Prostate gland (tissue), 2 donors: Measurements from ENCODE around the gene SPC24. TPM values are rescaled to one million over a fixed set of nuclear protein-coding genes. Genes with fewer than 3 reads are reported as not detected.

Experiments
- DNase-seq: peaks from one replicate; pipeline ENCODE4 v3.0.0-alpha.2; 2019; ENCODE audit warnings: low spot score
- H3K27ac ChIP-seq, 2 donors: fragments of 200-600 bp; sonication (generic); 2 replicates each; pipeline ENCODE4 v1.5.1; 2017 to 2019
- H3K27me3 ChIP-seq: fragments of 200-600 bp; sonication (generic); replicated peaks from 2 replicates; pipeline ENCODE4 v1.5.1; 2019; ENCODE audit not compliant: insufficient read depth
- H3K36me3 ChIP-seq, 2 donors: fragments of 200-600 bp; sonication (generic); 1 replicate in 1 of 2; 2 replicates in 1 of 2; pipeline versions ENCODE4 v1.5.1 to v1.8.1; 2017 to 2019
- H3K4me1 ChIP-seq: fragments of 200-600 bp; sonication (generic); replicated peaks from 2 replicates; pipeline ENCODE4 v1.5.1; 2019
- H3K4me3 ChIP-seq, 2 donors: fragments of 200-600 bp; sonication (generic); 2 replicates each; pipeline ENCODE4 v1.5.1; 2017 to 2019
- H3K9me3 ChIP-seq: fragments of 200-600 bp; sonication (generic); 2 replicates; pipeline ENCODE4 v1.5.1; 2017
- CTCF ChIP-seq, 4 experiments: fragments of 200-600 bp in 2 of 4; fragments of 450-650 bp in 2 of 4; sonication (generic) in 2 of 4; IDR thresholded peaks; 1 replicate in 3 of 4; 2 replicates in 1 of 4; pipeline ENCODE4 v1.5.1; 2016 to 2019; ENCODE audit warnings: antibody characterized with exemption in 4 of 4, mild to moderate bottlenecking in 2 of 4, moderate library complexity in 2 of 4
- POLR2A ChIP-seq: fragments of 450-650 bp; IDR thresholded peaks from one replicate; pipeline ENCODE4 v1.6.1; 2016; ENCODE audit warnings: antibody characterized with exemption, mild to moderate bottlenecking
- POLR2AphosphoS5 ChIP-seq: sonication (generic); formaldehyde crosslinking; IDR thresholded peaks from one replicate; pipeline ENCODE4 v1.6.1; 2017; ENCODE audit warnings: antibody characterized with exemption
- WGBS: methylation state at CpG from one replicate; pipeline ENCODE4 v1.1.5; 2018; 5-methylcytosine and 5-hydroxymethylcytosine counted together
- intact Hi-C: fragments of 100-400 bp; cut with DNase I; formaldehyde crosslinking; loops from one replicate; pipeline ENCODE4 v1.14.2; 2022
- total RNA-seq, 2 donors: library from RNA; depleted of rRNA; stranded (reverse); fragments of >200 nt; gene quantifications; one replicate each; pipeline ENCODE4 v1.1.0, GENCODE V29; 2016

Gene SPC24
- total RNA-seq, 2 donors from 2014 or later, result 0.73 to 5.0 TPM

DNA sequence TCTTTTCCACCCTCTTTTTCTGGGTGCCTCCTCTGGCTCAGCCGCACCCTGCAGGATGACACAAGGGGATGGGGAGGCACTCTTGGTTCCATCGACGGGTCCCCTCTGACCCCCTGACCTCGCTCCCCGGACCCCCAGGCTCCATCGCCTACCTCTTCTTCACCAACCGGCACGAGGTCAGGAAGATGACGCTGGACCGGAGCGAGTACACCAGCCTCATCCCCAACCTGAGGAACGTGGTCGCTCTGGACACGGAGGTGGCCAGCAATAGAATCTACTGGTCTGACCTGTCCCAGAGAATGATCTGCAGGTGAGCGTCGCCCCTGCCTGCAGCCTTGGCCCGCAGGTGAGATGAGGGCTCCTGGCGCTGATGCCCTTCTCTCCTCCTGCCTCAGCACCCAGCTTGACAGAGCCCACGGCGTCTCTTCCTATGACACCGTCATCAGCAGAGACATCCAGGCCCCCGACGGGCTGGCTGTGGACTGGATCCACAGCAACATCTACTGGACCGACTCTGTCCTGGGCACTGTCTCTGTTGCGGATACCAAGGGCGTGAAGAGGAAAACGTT, 42.4 kb downstream of the SPC24 start:
- TF ChIP-seq POLR2A, result no peak
- TF ChIP-seq POLR2AphosphoS5, result no peak
- no peak for TF ChIP-seq CTCF (IDR thresholded peaks at IDR 0.05)
- Histone ChIP-seq H3K4me1 (no peaks in the 10 kb centered on the region), H3K36me3 (peaks cover 0 to 14% of the 10 kb centered on the region in 2 donors), H3K27ac (no peak overlapping the region), H3K9me3 (no peaks in the 10 kb centered on the region), H3K4me3 (no peak overlapping the region), H3K27me3 (no peaks in the 10 kb centered on the region)
- WGBS, result 93% methylated on average over 27 of the region's 27 CpGs
- DNase-seq, result no peak
- intact Hi-C loops, result no loop called here

GRCh38 chr19:11111771-11112144, 43.8 kb downstream of the SPC24 start:
- no peaks in the 10 kb centered on the region for H3K27me3 ChIP-seq
- no peak overlapping the region for H3K4me3 ChIP-seq
- DNase-seq, result no peak
- H3K4me1 ChIP-seq, result no peaks in the 10 kb centered on the region
- TF ChIP-seq CTCF (IDR thresholded peaks at IDR 0.05), result no peak
- no peak for TF ChIP-seq POLR2AphosphoS5
- no peak for TF ChIP-seq POLR2A
- peaks cover 8 to 14% of the 10 kb centered on the region in 2 donors for H3K36me3 ChIP-seq
- H3K9me3 ChIP-seq, result no peaks in the 10 kb centered on the region
- intact Hi-C loops, result no loop called here
- no peak overlapping the region for H3K27ac ChIP-seq
- whole genome bisulfite sequencing, result 76% methylated on average over 8 of the region's 8 CpGs

- DNase-seq, result no peak
- 90% methylated on average over 10 of the region's 15 CpGs for WGBS
- H3K27ac ChIP-seq, result no peak overlapping the region
- intact Hi-C loops, result no loop called here
- H3K9me3 ChIP-seq, result no peaks in the 10 kb centered on the region
- peaks cover 8 to 13% of the 10 kb centered on the region in 2 donors for H3K36me3 ChIP-seq
- H3K4me1 ChIP-seq, result no peaks in the 10 kb centered on the region
- TF ChIP-seq POLR2AphosphoS5 (no peak), POLR2A (no peak), CTCF (IDR thresholded peaks at IDR 0.05) (no peak)
- no peaks in the 10 kb centered on the region for H3K27me3 ChIP-seq
- no peak overlapping the region for H3K4me3 ChIP-seq
Measured at GRCh38 chr19:11111117-11111770, 44.3 kb downstream of the SPC24 start.

DNA sequence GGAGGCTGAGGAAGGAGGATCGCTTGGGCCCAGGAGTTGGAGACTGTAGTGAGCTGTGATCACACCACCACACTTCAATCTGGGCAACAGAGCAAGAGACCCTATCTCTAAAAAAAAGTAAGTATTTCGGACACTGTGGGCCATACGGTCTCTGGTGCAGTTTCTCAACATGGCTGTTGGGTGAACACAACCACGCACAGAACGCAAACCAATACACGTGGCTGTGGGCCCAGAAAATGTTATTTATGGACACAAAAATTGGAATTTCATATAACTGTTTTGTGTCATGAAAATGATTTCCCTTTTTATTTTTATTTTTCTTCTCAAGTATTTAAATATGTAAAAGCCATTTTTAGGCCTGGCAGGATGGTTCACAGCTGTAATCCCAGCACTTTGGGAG, 46.8 kb downstream of the SPC24 start:
- Histone ChIP-seq H3K9me3 (no peaks in the 10 kb centered on the region), H3K27me3 (no peaks in the 10 kb centered on the region), H3K4me1 (no peaks in the 10 kb centered on the region), H3K36me3 (peaks cover 7 to 16% of the 10 kb centered on the region in 2 donors), H3K27ac (no peak overlapping the region), H3K4me3 (no peak overlapping the region)
- TF ChIP-seq POLR2AphosphoS5, result no peak
- TF ChIP-seq POLR2A, result no peak
- TF ChIP-seq CTCF (IDR thresholded peaks at IDR 0.05), result no peak
- WGBS, result 92% methylated on average over 6 of the region's 6 CpGs
- intact Hi-C loops, result no loop called here
- DNase-seq, result no peak

DNA sequence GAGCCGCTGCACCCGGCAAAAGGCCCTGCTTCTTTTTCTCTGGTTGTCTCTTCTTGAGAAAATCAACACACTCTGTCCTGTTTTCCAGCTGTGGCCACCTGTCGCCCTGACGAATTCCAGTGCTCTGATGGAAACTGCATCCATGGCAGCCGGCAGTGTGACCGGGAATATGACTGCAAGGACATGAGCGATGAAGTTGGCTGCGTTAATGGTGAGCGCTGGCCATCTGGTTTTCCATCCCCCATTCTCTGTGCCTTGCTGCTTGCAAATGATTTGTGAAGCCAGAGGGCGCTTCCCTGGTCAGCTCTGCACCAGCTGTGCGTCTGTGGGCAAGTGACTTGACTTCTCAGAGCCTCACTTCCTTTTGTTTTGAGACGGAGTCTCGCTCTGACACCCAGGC, 49.1 kb downstream of the SPC24 start:
- Histone ChIP-seq H3K4me3 (no peak overlapping the region), H3K27ac (no peak overlapping the region), H3K4me1 (no peaks in the 10 kb centered on the region), H3K9me3 (no peaks in the 10 kb centered on the region), H3K36me3 (peaks cover 0 to 23% of the 10 kb centered on the region in 2 donors), H3K27me3 (no peaks in the 10 kb centered on the region)
- WGBS, result 77% methylated on average over 13 of the region's 13 CpGs
- intact Hi-C loops, result no loop called here
- DNase-seq, result no peak
- no peak for TF ChIP-seq POLR2AphosphoS5
- no peak for TF ChIP-seq CTCF (IDR thresholded peaks at IDR 0.05)
- TF ChIP-seq POLR2A, result no peak
